ENCODE results near the gene MEIG1.

The MEIG1 gene

GRCh38 chr10:14959221-14960057 is at the start of gene MEIG1:
Gene MEIG1 (plus strand): TSS chr10:14959388. CDS start chr10:14966469, 7,081 bp downstream.
- no peaks in the 10 kb centered on the region for H3K9me3 ChIP-seq (ENCODE audit: severe bottlenecking)
- DNase-seq = peak; percentile 90
- no peaks in the 10 kb centered on the region for H3K36me3 ChIP-seq
- peak within 1 kb of the TSS; percentile 92 for H3K4me3 ChIP-seq (ENCODE audit: low read depth, low read length)
- no peaks in the 10 kb centered on the region for H3K27me3 ChIP-seq (ENCODE audit: insufficient read depth, low read depth, severe bottlenecking)
- no peak for TF ChIP-seq CTCF (IDR thresholded peaks at IDR 0.05; ENCODE audit: low read depth, low read length)
- peak within 1 kb of the TSS; percentile 93 for H3K27ac ChIP-seq

GRCh38 chr10:14910953-14911352 is 48.2 kb upstream of the MEIG1 start:
- H3K4me3 ChIP-seq (ENCODE audit: low read depth, low read length) = no peak overlapping the region
- TF ChIP-seq CTCF (IDR thresholded peaks at IDR 0.05; ENCODE audit: low read depth, low read length) = no peak
- no peaks in the 10 kb centered on the region for H3K27me3 ChIP-seq (ENCODE audit: insufficient read depth, low read depth, severe bottlenecking)
- no peak for DNase-seq
- peaks cover 9% of the 10 kb centered on the region for H3K36me3 ChIP-seq
- H3K27ac ChIP-seq = no peak overlapping the region
- H3K9me3 ChIP-seq (ENCODE audit: severe bottlenecking) = no peaks in the 10 kb centered on the region

- Histone ChIP-seq H3K36me3 (peaks cover 8% of the 10 kb centered on the region), H3K27me3 (ENCODE audit: insufficient read depth, low read depth, severe bottlenecking) (no peaks in the 10 kb centered on the region), H3K9me3 (ENCODE audit: severe bottlenecking) (no peaks in the 10 kb centered on the region), H3K27ac (no peak overlapping the region), H3K4me3 (ENCODE audit: low read depth, low read length) (no peak overlapping the region)
- DNase-seq = no peak
- TF ChIP-seq CTCF (IDR thresholded peaks at IDR 0.05; ENCODE audit: low read depth, low read length) = no peak
These were observed 47.4 kb upstream of the MEIG1 start for GRCh38 chr10:14911801-14912200.

- H3K27ac ChIP-seq = no peak overlapping the region
- H3K9me3 ChIP-seq (ENCODE audit: severe bottlenecking) = no peaks in the 10 kb centered on the region
- DNase-seq = no peak
- no peaks in the 10 kb centered on the region for H3K27me3 ChIP-seq (ENCODE audit: insufficient read depth, low read depth, severe bottlenecking)
- TF ChIP-seq CTCF (IDR thresholded peaks at IDR 0.05; ENCODE audit: low read depth, low read length) = no peak
- H3K4me3 ChIP-seq (ENCODE audit: low read depth, low read length) = no peak overlapping the region
- H3K36me3 ChIP-seq = peaks cover 17% of the 10 kb centered on the region
These were observed 42.6 kb upstream of the MEIG1 start for GRCh38 chr10:14916600-14916999.

- H3K27me3 ChIP-seq (ENCODE audit: insufficient read depth, low read depth, severe bottlenecking) = no peaks in the 10 kb centered on the region
- peaks cover 17% of the 10 kb centered on the region for H3K36me3 ChIP-seq
- no peak for TF ChIP-seq CTCF (IDR thresholded peaks at IDR 0.05; ENCODE audit: low read depth, low read length)
- no peak overlapping the region for H3K4me3 ChIP-seq (ENCODE audit: low read depth, low read length)
- no peak for DNase-seq
- no peak overlapping the region for H3K27ac ChIP-seq
- H3K9me3 ChIP-seq (ENCODE audit: severe bottlenecking) = no peaks in the 10 kb centered on the region
These were observed 41.4 kb upstream of the MEIG1 start for GRCh38 chr10:14917827-14918226.
